ENCODE data around the gene CEP68.

Gene CEP68

GRCh38 chr2:65075176-65075575 lies 19.0 kb downstream of the CEP68 start:
- no peak for TF ChIP-seq CTCF (IDR thresholded peaks at IDR 0.05; ENCODE audit: insufficient read depth, low read depth, low read length, missing control alignments)
- DNase-seq (ENCODE audit: low read depth): no peak
- H3K4me3 ChIP-seq (ENCODE audit: low read length): no peak overlapping the region

GRCh38 chr2:65075605-65076344 lies 19.6 kb downstream of the CEP68 start:
- no peak for DNase-seq (ENCODE audit: low read depth)
- TF ChIP-seq CTCF (IDR thresholded peaks at IDR 0.05; ENCODE audit: insufficient read depth, low read depth, low read length, missing control alignments): no peak
- H3K4me3 ChIP-seq (ENCODE audit: low read length): no peak overlapping the region

GRCh38 chr2:65076345-65076710 lies 20.1 kb downstream of the CEP68 start:
- no peak overlapping the region for H3K4me3 ChIP-seq (ENCODE audit: low read length)
- no peak for TF ChIP-seq CTCF (IDR thresholded peaks at IDR 0.05; ENCODE audit: insufficient read depth, low read depth, low read length, missing control alignments)
- peak; percentile 50 for DNase-seq (ENCODE audit: low read depth)

- no peak for DNase-seq (ENCODE audit: low read depth)
- TF ChIP-seq CTCF (IDR thresholded peaks at IDR 0.05; ENCODE audit: insufficient read depth, low read depth, low read length, missing control alignments): no peak
Observed at GRCh38 chr2:65077898-65078297, 21.7 kb downstream of the CEP68 start.

GRCh38 chr2:65079017-65079416 lies 22.8 kb downstream of the CEP68 start:
- TF ChIP-seq CTCF (IDR thresholded peaks at IDR 0.05; ENCODE audit: insufficient read depth, low read depth, low read length, missing control alignments): no peak
- no peak for DNase-seq (ENCODE audit: low read depth)
- no peak overlapping the region for H3K4me3 ChIP-seq (ENCODE audit: low read length)

More at GRCh38 chr2:65077898-65078297, 21.7 kb downstream of the CEP68 start:
- no peak overlapping the region for H3K4me3 ChIP-seq (ENCODE audit: low read length)

- TF ChIP-seq CTCF (IDR thresholded peaks at IDR 0.05; ENCODE audit: insufficient read depth, low read depth, low read length, missing control alignments): no peak
- no peak overlapping the region for H3K4me3 ChIP-seq (ENCODE audit: low read length)
- DNase-seq (ENCODE audit: low read depth): no peak
Observed at GRCh38 chr2:65081232-65081685, 25.0 kb downstream of the CEP68 start.

- no peak for TF ChIP-seq CTCF (IDR thresholded peaks at IDR 0.05; ENCODE audit: insufficient read depth, low read depth, low read length, missing control alignments)
- no peak for DNase-seq (ENCODE audit: low read depth)
- H3K4me3 ChIP-seq (ENCODE audit: low read length): no peak overlapping the region
Observed at GRCh38 chr2:65085148-65085547, 28.9 kb downstream of the CEP68 start.

Measured in epithelial cell of esophagus (primary cell).